KOPT-K1 (cell line): Measurements from ENCODE around the gene PEAR1.

Experiments used
- H3K27ac ChIP-seq: fragments of 200-600 bp; sonication (generic); 2 replicates; pipeline ENCODE4 v1.5.1; 2016; ENCODE audit warnings: antibody characterized with exemption, mild to moderate bottlenecking, low read depth, low read length; ENCODE audit not compliant: poor library complexity, severe bottlenecking
- H3K36me3 ChIP-seq: fragments of 200-600 bp; sonication (generic); 2 replicates; pipeline ENCODE4 v1.5.1; 2017; ENCODE audit warnings: antibody characterized with exemption, mild to moderate bottlenecking, low read length, moderate library complexity; ENCODE audit not compliant: insufficient read depth
- H3K9me3 ChIP-seq: fragments of 200-600 bp; sonication (generic); 2 replicates; pipeline ENCODE4 v1.5.1; 2017; ENCODE audit warnings: antibody characterized with exemption, low read length, mild to moderate bottlenecking; ENCODE audit not compliant: insufficient read depth, poor library complexity, severe bottlenecking

The PEAR1 gene

GRCh38 chr1:156957634-156958033 lies 64.1 kb downstream of the PEAR1 start:
- Histone ChIP-seq H3K27ac (no peak overlapping the region), H3K36me3 (no peaks in the 10 kb centered on the region)

DNA sequence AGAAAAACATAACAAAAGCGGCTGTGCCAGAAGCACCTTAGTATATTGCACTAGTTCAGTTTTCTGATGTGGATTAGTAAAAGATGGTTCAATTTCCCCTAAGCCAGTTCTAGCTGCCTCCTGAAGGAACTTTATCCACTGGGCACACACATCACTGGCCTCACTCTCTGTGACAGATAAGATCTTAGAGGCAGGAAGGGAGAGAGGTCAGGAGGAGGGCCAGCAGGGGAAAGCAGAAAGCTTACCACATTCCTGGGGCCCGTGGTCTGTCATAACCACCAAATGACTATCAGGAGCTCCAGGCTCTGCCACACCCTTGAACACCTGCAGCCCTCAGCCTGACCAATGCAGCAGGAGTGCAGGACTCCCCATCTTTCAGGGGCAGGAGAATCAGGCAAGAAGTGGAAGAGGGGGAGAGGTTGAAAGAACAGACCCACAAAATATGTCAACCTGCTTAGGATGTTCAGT lies 64.8 kb downstream of the PEAR1 start:
- Histone ChIP-seq H3K27ac (no peak overlapping the region), H3K9me3 (no peaks in the 10 kb centered on the region), H3K36me3 (no peaks in the 10 kb centered on the region)

More at GRCh38 chr1:156957634-156958033, 64.1 kb downstream of the PEAR1 start:
- H3K9me3 ChIP-seq: no peaks in the 10 kb centered on the region

- Histone ChIP-seq H3K9me3 (no peaks in the 10 kb centered on the region), H3K36me3 (no peaks in the 10 kb centered on the region), H3K27ac (no peak overlapping the region)
Observed at GRCh38 chr1:156959414-156959813, 65.9 kb downstream of the PEAR1 start.

GRCh38 chr1:156959925-156960324 lies 66.4 kb downstream of the PEAR1 start:
- no peaks in the 10 kb centered on the region for H3K36me3 ChIP-seq
- no peak overlapping the region for H3K27ac ChIP-seq
- H3K9me3 ChIP-seq: no peaks in the 10 kb centered on the region

- Histone ChIP-seq H3K9me3 (no peaks in the 10 kb centered on the region), H3K27ac (no peak overlapping the region), H3K36me3 (no peaks in the 10 kb centered on the region)
Observed at GRCh38 chr1:156961709-156962108, 68.2 kb downstream of the PEAR1 start.

- Histone ChIP-seq H3K9me3 (no peaks in the 10 kb centered on the region), H3K27ac (no peak overlapping the region), H3K36me3 (no peaks in the 10 kb centered on the region)
Observed at GRCh38 chr1:156963621-156964020, 70.1 kb downstream of the PEAR1 start.

- H3K36me3 ChIP-seq: no peaks in the 10 kb centered on the region
- no peak overlapping the region for H3K27ac ChIP-seq
- no peaks in the 10 kb centered on the region for H3K9me3 ChIP-seq
Observed at GRCh38 chr1:156964441-156964840, 70.9 kb downstream of the PEAR1 start.
